GM21786 (cell line): ENCODE data around the gene PHKB.
"Not testable (repeated sequence)": the region's sequence is repeated elsewhere in the genome, so short reads cannot be mapped to it uniquely, and the experiment has no call there.

ENCODE experiments used
- ATAC-seq: cut with Tn5 transposase; IDR thresholded peaks from one replicate; pipeline ENCODE4 v1.9.1; 2021; ENCODE audit not compliant: unreplicated experiment

The PHKB gene

GRCh38 chr16:47503936-47504335 is 42.8 kb downstream of the PHKB start:
- ATAC-seq = no peak

- no peak for ATAC-seq
These were observed 43.5 kb downstream of the PHKB start for GRCh38 chr16:47504599-47504998.

DNA sequence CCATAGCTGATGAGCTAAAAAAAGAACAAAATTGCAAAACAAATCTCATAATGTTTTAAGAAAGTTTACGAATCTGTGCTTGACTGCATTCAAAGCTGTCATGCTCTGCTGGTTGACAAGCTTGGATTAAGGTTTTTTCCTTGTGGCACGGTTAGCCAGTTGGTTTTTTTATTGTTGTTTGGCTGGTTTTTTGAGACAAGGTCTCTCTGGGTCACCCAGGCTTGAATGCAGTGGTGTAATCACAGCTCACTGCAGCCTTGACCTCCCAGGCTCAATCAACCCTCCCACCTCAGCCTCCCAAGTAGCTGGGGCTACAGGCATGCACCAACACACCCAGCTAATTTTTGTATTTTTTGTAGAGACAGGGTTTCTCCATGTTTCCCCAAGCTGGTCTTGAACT is 45.7 kb downstream of the PHKB start:
- ATAC-seq = no peak

- ATAC-seq = no peak
These were observed 46.6 kb downstream of the PHKB start for GRCh38 chr16:47507701-47508100.

DNA sequence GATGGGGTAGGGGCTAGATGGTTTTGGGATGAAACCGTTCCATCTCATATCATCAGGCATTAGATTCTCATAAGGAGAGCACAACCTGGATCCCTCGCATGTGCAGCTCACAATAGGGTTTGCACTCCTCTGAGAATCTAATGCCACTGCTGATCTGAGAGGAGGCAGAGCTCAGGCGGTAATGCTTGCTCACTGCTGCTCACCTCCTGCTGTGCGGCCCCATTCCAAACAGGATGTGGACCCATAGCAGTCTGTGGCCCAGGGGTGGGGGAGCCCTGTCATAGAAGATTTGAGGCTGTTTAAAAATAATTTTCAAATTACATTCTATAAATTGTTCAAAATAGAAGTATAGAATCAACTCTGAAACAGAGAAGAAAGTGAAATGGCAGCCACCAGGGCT is 50.8 kb downstream of the PHKB start:
- ATAC-seq = no peak

GRCh38 chr16:47519037-47519436 is 57.9 kb downstream of the PHKB start:
- no peak for ATAC-seq

GRCh38 chr16:47519546-47519945 is 58.4 kb downstream of the PHKB start:
- no peak for ATAC-seq

DNA sequence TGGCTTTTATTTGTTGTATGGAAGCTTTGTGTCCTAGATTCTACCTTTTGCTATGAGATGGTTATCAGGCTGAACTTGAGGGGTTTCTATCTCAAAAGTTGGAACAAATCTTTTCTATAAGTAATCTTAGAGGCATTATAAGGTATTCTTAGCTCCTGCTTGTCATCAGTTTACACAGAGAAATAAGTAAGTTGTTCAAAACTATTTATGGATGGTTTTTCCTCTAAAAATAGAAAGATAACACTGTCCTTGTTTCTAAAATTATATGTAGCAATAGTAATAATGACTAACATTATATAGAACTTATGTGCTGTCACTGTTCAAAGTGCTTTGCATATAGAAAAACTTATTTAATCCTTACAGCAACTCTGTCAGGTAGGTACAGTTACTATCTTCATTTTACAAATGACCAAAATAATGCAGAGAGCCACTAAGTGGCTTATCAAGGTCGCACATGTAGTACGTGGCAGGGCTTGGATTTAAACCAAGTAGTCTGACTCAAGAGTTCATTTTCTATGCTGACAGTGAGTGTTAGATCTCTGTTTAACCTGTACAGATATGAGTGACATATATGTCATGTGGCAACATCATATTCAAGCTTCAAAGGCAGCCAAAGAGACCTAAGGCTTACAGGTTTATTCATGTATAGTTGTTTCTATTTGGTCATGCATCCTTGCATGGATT is 59.0 kb downstream of the PHKB start:
- ATAC-seq = no peak

DNA sequence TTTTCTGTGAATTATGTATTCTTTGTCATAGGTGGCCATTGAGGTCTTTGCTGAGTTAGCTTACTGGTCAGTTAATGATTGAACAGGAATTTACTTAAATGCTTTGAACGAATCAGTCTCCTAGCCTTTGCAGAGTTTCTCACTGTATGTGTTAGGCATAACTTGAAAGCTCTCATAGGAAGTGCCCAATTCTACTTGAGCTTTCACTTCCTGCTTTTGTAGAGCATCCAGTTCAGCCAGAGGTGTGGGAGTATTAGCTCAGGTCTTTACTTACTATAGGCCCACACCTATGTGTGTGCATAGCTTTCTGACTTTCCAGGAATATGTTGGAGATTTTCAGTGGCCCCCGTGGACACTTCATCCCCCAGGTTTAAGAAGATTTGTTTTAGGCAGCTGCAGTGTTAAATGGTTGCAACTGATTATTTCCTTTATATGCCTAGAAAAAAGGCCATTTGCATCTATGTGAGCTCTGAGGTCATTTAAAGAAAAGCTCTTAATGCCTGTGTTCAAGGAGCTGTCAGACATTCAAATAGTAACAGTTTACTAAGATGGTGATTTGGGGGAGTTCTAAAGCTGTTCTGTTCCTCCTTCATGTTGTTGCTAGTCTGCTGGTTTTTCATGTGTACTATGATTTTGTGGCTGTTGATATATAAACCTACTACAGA is 62.3 kb downstream of the PHKB start:
- peak; percentile 100 for ATAC-seq

GRCh38 chr16:47524007-47524405 is 62.9 kb downstream of the PHKB start:
- ATAC-seq = no peak

DNA sequence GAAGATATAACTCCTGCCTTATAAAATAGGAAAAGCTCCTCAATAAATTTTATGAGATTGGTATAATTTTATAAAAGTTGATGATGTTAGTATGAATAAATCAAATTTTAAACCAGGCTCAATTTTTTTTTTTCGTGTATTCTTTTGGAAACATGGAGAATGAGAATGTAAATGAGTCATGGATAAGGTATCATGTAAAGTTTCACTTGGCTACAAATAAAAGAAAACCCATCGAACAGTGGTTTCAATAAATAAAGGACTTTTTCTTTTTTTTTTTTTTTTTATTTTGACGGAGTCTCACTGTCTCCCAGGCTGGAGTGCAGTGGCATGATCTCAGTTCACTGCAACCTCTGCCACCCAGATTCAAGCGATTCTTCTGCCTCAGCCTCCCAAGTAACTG is 67.3 kb downstream of the PHKB start:
- ATAC-seq = no peak

GRCh38 chr16:47533744-47534292 is 72.7 kb downstream of the PHKB start:
- no peak for ATAC-seq

DNA sequence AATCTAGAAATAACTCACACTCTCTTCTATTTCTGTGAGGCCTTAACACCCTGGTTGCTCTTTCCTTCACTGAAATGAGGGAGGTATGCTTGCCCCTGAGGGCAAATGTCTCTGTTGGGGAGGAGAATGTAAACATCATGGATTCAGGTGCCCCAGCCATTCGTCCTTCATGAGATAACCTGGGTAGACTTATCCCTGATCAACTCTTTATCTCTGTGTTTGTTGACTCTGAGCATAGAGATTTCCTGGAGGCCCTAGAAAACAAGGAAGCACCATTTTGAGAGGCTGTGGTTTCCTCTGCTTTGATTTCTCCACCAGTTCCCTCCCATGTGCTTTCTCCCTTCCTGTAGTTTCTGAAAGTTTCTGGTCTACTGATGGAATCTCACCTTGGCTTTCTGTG is 77.3 kb downstream of the PHKB start:
- ATAC-seq = no peak

DNA sequence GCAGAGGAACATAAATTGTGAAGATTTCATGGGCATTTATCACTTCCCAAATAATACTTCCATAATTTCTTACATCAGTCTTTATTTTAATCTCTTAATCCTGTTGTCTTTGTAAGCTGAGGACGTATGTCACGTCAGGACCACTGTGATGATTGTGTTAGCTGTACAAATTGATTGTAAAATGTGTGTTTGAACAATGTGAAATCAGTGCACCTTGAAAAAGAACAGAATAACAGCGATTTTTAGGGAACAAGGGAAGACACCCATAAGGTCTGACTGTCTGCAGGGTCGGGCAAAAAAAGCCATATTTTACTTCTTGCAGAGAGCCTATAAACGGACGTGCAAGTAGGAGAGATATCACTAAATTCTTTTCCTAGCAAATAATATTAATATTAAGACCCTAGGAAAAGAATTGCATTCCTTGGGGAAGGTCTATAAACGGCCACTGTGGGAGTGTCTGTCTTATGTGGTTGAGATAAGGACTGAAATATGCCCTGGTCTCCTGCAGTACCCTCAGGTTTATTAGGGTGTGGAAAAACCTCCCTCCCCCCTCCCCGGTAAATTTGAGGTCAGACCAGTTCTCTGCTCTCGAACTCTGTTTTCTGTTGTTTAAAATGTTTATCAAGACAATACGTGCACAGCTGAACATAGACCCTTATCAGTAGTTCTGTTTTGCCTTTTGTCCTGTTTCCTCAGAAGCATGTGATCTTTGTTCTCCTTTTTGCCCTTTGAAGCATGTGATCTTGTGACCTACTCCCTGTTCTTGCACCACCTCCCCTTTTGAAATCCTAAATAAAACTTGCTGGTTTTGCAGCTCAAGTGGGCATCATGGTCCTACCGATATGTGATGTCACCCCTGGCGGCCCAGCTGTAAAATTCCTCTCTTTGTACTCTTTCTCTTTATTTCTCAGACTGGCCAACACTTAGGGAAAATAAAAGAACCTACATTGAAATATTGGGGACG is 78.9 kb downstream of the PHKB start:
- not testable (repeated sequence) for ATAC-seq

GRCh38 chr16:47541135-47541534 is 80.0 kb downstream of the PHKB start:
- ATAC-seq = not testable (repeated sequence)

- ATAC-seq = not testable (repeated sequence)
These were observed 83.1 kb downstream of the PHKB start for GRCh38 chr16:47544255-47544654.

DNA sequence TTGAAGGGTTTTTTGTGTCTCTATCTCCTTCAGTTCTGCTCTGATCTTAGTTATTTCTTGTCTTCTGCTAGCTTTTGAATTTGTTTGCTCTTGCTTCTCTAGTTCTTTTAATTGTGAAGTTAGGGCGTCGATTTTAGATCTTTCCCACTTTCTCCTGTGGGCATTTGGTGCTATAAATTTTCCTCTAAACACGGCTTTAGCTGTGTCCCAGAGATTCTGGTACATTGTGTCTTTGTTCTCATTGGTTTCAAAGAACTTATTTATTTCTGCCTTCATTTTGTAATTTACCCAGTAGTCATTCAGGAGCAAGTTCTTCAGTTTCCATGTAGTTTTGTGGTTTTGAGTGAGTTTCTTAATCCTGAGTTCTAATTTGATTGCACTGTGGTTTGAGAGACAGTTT is 90.1 kb downstream of the PHKB start:
- ATAC-seq = not testable (repeated sequence)

DNA sequence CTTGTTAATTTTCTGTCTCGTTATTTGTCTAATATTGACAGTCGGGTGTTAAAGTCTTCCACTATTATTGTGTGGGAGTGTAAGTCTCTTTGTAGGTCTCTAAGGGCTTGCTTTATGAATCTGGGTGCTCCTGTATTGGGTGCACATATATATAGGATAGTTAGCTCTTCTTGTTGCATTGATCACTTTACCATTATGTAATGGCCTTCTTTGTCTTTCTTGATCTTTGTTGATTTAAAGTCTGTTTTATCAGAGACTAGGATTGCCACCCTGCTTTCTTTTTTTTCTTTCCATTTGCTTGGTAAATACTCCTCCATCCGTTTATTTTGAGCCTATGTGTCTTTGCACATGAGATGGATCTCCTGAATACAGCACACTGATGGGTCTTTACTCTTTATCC is 90.6 kb downstream of the PHKB start:
- ATAC-seq = not testable (repeated sequence)

- ATAC-seq = no peak
These were observed 92.9 kb downstream of the PHKB start for GRCh38 chr16:47553853-47554564.

- not testable (repeated sequence) for ATAC-seq
These were observed 93.5 kb downstream of the PHKB start for GRCh38 chr16:47554587-47554986.

DNA sequence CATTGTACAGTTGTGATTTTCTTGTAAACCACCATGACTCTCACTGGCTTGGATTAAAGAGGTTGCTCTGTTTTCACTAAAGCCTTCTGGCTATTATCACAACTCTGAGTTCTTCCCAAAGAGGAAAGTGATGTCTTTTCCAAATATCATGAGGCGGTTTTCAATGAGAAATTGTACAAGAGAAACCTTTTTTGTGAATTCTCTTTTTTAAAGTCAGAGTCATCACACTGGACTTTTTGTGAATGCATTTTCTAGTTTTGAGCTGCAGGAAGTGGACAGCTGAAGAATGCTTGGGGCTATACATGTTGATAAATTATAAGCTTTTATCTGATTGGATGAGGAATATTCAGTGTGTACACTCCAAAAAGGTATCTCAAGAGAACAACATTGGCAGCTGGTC is 100.2 kb downstream of the PHKB start:
- no peak for ATAC-seq
